Tibial nerve (tissue), 4 donors: ENCODE data around the gene ARSG. TPM values are rescaled to one million over a fixed set of nuclear protein-coding genes. Genes with fewer than 3 reads are reported as not detected.
"Not testable (repeated sequence)": the region's sequence is repeated elsewhere in the genome, so short reads cannot be mapped to it uniquely, and the experiment has no call there.

ENCODE experiments used
- DNase-seq, 2 donors: peaks; one replicate each; pipeline ENCODE4 v3.0.0-alpha.2; 2019; ENCODE audit warnings: low spot score in 2 of 2
- H3K27ac ChIP-seq, 4 donors: fragments of 200-600 bp; sonication (generic) in 3 of 4; one replicate each; pipeline ENCODE4 v1.5.1; 2017 to 2019; ENCODE audit warnings: mild to moderate bottlenecking in 1 of 4
- H3K27me3 ChIP-seq, 2 donors: fragments of 200-600 bp; sonication (generic) in 1 of 2; one replicate each; pipeline versions ENCODE4 v1.5.1 to v1.6.0; 2017 to 2019
- H3K36me3 ChIP-seq, 3 donors: fragments of 200-600 bp; sonication (generic); one replicate each; pipeline ENCODE4 v1.5.1; 2018 to 2019
- H3K4me1 ChIP-seq, 4 donors: fragments of 200-600 bp; sonication (generic) in 3 of 4; one replicate each; pipeline ENCODE4 v1.5.1; 2017 to 2019
- H3K4me3 ChIP-seq, 4 donors: fragments of 200-600 bp; sonication (generic) in 3 of 4; one replicate each; pipeline ENCODE4 v1.5.1; 2017 to 2019; ENCODE audit warnings: mild to moderate bottlenecking in 1 of 4, moderate library complexity in 1 of 4
- H3K9me3 ChIP-seq, 4 donors: fragments of 200-600 bp; sonication (generic) in 3 of 4; one replicate each; pipeline ENCODE4 v1.5.1; 2017 to 2019
- EP300 ChIP-seq, 2 donors: sonication (generic); formaldehyde crosslinking; IDR thresholded peaks; one replicate each; pipeline ENCODE4 v1.6.1; 2017; ENCODE audit warnings: antibody characterized with exemption in 2 of 2, mild to moderate bottlenecking in 1 of 2
- POLR2A ChIP-seq, 2 donors: fragments of 450-650 bp; IDR thresholded peaks; one replicate each; pipeline ENCODE4 v1.6.1; 2017; ENCODE audit warnings: antibody characterized with exemption in 2 of 2, mild to moderate bottlenecking in 2 of 2, moderate library complexity in 2 of 2
- WGBS, 2 donors: methylation state at CpG; one replicate each; pipeline ENCODE4 v1.1.5; 2018; 5-methylcytosine and 5-hydroxymethylcytosine counted together
- total RNA-seq, 4 donors: library from RNA; depleted of rRNA; stranded (reverse); fragments of >200 nt; gene quantifications; one replicate each; pipeline ENCODE4 v1.1.0, GENCODE V29; 2016
- TF ChIP-seq, protein P1 (sequence below), 5 experiments: fragments of 200-600 bp in 3 of 5; fragments of 450-650 bp in 2 of 5; sonication (generic) in 3 of 5; IDR thresholded peaks; one replicate each; pipeline ENCODE4 v1.5.1; 2016 to 2019; ENCODE audit warnings: antibody characterized with exemption in 5 of 5, mild to moderate bottlenecking in 3 of 5, moderate library complexity in 2 of 5

The ARSG gene
- total RNA-seq, 4 donors from 2014 or later, result 2.1 to 11.4 (median 4.1) TPM

DNA sequence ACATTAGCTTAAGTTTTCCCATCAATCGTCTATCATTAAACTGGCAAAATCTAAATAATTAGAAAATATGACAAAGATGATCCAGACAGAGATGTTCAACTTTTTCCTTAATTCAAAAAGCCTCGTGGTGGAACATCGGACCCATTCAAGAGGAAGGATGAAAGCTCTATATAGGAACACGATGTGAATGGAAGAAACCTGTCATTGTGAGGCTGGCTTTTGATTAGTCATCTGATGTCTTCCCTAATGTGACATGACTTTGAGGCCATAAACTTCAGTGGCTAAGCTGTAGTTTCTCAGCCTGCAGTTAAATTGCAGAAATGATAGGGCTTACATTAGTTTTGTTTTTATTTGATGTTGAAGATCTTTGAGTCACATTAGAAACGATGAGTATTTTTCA is 42.4 kb upstream of the ARSG start:
- Histone ChIP-seq H3K27me3 (no peaks in the 10 kb centered on the region), H3K36me3 (peaks cover 0 to 35% (median 0%) of the 10 kb centered on the region in 3 donors)
- TF ChIP-seq EP300 (IDR thresholded peaks at IDR 0.05) (no peak), POLR2A (IDR thresholded peaks at IDR 0.05) (no peak)
- TF ChIP-seq, protein P1, sequence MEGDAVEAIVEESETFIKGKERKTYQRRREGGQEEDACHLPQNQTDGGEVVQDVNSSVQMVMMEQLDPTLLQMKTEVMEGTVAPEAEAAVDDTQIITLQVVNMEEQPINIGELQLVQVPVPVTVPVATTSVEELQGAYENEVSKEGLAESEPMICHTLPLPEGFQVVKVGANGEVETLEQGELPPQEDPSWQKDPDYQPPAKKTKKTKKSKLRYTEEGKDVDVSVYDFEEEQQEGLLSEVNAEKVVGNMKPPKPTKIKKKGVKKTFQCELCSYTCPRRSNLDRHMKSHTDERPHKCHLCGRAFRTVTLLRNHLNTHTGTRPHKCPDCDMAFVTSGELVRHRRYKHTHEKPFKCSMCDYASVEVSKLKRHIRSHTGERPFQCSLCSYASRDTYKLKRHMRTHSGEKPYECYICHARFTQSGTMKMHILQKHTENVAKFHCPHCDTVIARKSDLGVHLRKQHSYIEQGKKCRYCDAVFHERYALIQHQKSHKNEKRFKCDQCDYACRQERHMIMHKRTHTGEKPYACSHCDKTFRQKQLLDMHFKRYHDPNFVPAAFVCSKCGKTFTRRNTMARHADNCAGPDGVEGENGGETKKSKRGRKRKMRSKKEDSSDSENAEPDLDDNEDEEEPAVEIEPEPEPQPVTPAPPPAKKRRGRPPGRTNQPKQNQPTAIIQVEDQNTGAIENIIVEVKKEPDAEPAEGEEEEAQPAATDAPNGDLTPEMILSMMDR (IDR thresholded peaks at IDR 0.05), result no peak

DNA sequence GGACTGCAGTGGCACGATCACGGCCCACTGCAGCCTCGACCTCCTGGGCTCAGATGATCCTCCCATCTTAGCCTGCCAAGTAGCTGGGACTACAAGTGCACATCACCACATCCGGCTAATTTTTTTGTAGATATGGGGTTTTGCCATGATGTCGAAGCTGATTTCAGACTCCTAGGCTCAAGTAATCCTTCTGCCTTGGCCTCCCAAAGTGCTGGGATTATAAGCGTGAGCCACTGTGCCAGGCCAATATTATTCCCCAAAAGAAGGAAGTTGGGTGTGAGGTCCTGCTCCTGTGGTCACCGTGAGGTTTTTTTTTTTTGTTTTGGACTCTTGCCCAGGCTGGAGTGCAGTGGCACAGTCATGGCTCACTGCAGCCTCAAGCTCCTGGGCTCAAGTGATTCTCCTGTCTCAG is 41.9 kb upstream of the ARSG start:
- H3K27me3 ChIP-seq, result no peaks in the 10 kb centered on the region
- H3K4me3 ChIP-seq, result no peak overlapping the region
- peaks cover 0 to 39% (median 0%) of the 10 kb centered on the region in 3 donors for H3K36me3 ChIP-seq
- no peaks in the 10 kb centered on the region for H3K9me3 ChIP-seq
- peak overlapping the region in 3 of 4 donors; percentile 94 to 98 (median 98) for H3K27ac ChIP-seq
- TF ChIP-seq, protein P1 (IDR thresholded peaks at IDR 0.05), result no peak
- no peak for TF ChIP-seq POLR2A (IDR thresholded peaks at IDR 0.05)
- peaks cover 0 to 20% (median 6%) of the 10 kb centered on the region in 4 donors for H3K4me1 ChIP-seq
- DNase-seq, result no peak
- 47 to 52% methylated on average over 7 of the region's 7 CpGs for WGBS, 2 donors

More for the DNA sequence above, 42.4 kb upstream of the ARSG start:
- Histone ChIP-seq H3K27ac (peak overlapping the region; percentile 94 to 98 (median 97)), H3K4me1 (peaks cover 0 to 20% (median 6%) of the 10 kb centered on the region in 4 donors), H3K9me3 (no peaks in the 10 kb centered on the region), H3K4me3 (peak overlapping the region; percentile 68 to 96 (median 84))
- 55 to 56% methylated on average over 5 of the region's 5 CpGs for WGBS, 2 donors
- DNase-seq, result no peak

DNA sequence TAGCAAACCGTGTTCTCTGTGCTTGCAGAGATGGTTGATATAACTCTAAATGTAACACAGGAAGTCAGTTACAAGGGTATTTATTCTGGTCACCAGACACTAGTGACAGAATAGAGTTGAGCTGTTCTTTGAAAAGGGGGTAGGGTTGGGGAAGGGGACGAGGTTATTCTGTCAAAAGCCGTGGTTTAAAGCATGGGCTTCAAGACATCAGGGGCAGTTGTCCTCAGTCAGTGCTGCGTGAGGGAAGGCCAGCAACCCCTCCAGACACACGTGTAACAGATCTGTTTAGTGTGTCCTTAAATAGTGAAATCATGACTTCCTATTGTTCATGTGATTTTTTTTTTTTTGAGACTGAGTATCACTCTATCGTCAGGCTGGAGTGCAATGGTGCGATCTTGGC is 37.9 kb upstream of the ARSG start:
- 76 to 83% methylated on average over 7 of the region's 7 CpGs for WGBS, 2 donors
- peaks cover 0 to 69% (median 0%) of the 10 kb centered on the region in 3 donors for H3K36me3 ChIP-seq

DNA sequence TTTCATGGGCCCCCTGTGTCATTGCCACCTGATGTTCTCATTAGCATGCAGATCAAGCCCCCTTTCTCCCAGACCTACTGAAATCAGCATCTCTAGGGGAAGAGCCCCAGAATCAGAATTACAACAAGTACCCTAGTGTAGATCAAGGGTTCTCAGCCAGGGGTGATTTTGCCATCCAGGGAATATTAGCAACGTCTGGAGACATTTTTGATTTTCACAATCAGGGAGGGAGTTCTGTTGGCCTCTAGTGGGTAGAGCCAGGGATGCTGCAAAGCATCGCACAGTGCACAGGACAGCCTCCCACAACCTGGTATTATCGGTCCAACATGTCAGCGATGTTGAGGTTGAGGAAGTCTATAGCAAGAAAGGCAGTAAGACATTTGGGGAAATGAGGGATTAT is 36.1 kb upstream of the ARSG start:
- H3K4me1 ChIP-seq, result peaks cover 0 to 14% (median 2%) of the 10 kb centered on the region in 4 donors
- H3K36me3 ChIP-seq, result peaks cover 0 to 68% (median 0%) of the 10 kb centered on the region in 3 donors
- no peak overlapping the region for H3K27ac ChIP-seq
- WGBS, 2 donors, result 80 to 85% methylated on average over 4 of the region's 4 CpGs
- TF ChIP-seq, protein P1 (IDR thresholded peaks at IDR 0.05), result no peak
- TF ChIP-seq POLR2A (IDR thresholded peaks at IDR 0.05), result no peak
- TF ChIP-seq EP300 (IDR thresholded peaks at IDR 0.05), result no peak
- H3K27me3 ChIP-seq, result no peaks in the 10 kb centered on the region
- H3K4me3 ChIP-seq, result no peak overlapping the region
- no peaks in the 10 kb centered on the region for H3K9me3 ChIP-seq
- no peak for DNase-seq

More for the DNA sequence above, 37.9 kb upstream of the ARSG start:
- not testable (repeated sequence) for H3K4me3 ChIP-seq, H3K9me3 ChIP-seq, DNase-seq, H3K27me3 ChIP-seq, H3K27ac ChIP-seq
- H3K4me1 ChIP-seq, result peaks cover 0 to 14% (median 6%) of the 10 kb centered on the region in 4 donors

DNA sequence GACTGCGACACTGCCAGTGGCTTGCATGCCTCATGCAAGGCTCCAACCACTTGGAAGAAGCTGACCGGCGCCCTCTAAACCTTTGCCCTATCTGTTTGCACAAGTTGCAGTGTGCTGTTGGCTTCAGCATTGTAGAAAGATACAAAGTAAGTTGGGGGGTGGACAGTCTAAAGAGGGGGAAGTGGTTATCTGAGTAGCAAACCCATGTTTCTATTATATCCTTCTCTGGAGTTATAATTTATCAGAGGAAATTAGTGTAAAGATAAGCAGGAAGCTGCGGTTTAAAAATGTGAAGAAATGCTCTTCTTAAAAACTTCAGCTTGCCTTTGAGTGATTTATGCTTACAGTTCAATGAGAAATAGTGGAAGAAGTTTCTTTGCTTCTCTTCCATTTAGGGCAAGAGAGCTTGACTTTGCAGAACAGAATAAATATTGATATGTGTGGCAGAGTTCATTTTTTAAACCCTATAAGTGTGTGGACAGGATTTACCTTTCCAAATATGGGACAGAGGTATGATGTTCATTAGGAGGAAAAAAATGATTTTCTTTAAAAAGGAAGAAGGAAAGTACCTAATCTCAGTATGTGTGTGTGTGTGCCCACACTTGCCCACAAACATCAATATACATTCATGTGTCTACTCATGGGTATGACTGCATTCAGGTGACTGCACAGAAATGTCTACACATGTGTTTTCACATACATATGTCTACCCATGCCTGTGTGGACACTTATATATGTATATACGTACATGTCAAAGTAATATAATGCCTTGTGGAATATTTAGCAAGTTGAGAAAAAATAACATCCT is 35.4 kb upstream of the ARSG start:
- H3K4me3 ChIP-seq, result no peak overlapping the region
- peaks cover 0 to 16% (median 2%) of the 10 kb centered on the region in 4 donors for H3K4me1 ChIP-seq
- TF ChIP-seq POLR2A (IDR thresholded peaks at IDR 0.05) (no peak), EP300 (IDR thresholded peaks at IDR 0.05) (no peak)
- TF ChIP-seq, protein P1 (IDR thresholded peaks at IDR 0.05), result no peak
- WGBS, 2 donors, result 69 to 72% methylated on average over 5 of the region's 5 CpGs
- H3K27me3 ChIP-seq, result no peaks in the 10 kb centered on the region
- peaks cover 0 to 61% (median 0%) of the 10 kb centered on the region in 3 donors for H3K36me3 ChIP-seq
- DNase-seq, result no peak
- no peaks in the 10 kb centered on the region for H3K9me3 ChIP-seq
- no peak overlapping the region for H3K27ac ChIP-seq

DNA sequence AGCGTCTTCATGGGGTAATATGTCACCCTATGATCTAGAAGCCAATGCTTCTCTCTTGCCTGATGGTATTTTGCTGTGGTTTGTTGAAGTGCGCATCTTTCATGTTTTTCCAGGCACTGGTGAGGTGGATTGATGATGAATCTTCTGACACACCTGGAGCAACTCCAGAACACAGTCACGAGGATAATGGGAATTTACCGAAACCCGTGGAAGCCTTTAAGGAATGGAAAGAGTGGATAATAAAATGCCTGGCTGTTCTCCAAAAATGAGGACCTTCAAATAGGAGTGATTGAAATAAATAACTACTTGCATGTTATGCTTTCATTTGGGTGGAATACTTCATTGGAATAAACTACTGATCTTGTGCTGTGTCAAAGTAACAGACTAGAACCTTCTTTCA is 34.6 kb upstream of the ARSG start:
- H3K27ac ChIP-seq, H3K4me3 ChIP-seq, H3K27me3 ChIP-seq, DNase-seq, H3K9me3 ChIP-seq: not testable (repeated sequence)
- peaks cover 0 to 53% (median 0%) of the 10 kb centered on the region in 3 donors for H3K36me3 ChIP-seq
- peaks cover 0 to 16% (median 2%) of the 10 kb centered on the region in 4 donors for H3K4me1 ChIP-seq
- 71 to 75% methylated on average over 5 of the region's 5 CpGs for WGBS, 2 donors
